NCI-H146 (cell line): ENCODE data around the gene BPI.
"Not testable (repeated sequence)": the region's sequence is repeated elsewhere in the genome, so short reads cannot be mapped to it uniquely, and the experiment has no call there.

Experiments used
- DNase-seq: peaks from one replicate; lab custom pipeline; 2025; lab: John Stamatoyannopoulos, UW

The BPI gene

DNA sequence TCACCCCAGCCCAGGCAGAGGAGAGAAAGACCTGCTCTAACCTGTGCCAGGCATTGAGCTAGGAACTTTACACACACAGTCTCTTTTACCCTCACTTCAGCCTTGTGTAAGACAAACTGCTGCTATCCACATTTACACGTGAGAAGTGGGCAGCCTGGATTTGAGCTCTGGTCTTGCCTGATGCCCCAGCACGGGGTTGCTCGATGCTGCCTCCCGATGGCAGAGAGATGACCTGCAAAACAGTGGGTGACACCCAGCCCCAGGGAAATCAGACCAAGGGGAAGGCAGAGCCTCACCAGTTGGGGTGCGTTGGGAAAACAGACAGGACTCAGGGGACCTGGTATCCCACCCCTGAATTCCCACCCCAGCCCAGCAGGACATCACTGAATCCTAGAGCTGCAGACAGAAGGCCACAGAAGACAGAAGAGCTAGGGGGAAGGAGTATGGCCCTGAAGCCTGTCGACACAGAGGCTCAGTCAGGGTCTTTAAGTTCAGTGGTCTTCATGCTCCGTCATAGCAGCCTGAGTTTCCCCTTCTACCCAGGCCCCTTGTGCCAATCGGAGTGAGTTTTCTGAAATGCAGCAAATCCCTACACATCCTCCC lies 990 bp downstream of the BPI start:
- peak; percentile 17 for DNase-seq

DNA sequence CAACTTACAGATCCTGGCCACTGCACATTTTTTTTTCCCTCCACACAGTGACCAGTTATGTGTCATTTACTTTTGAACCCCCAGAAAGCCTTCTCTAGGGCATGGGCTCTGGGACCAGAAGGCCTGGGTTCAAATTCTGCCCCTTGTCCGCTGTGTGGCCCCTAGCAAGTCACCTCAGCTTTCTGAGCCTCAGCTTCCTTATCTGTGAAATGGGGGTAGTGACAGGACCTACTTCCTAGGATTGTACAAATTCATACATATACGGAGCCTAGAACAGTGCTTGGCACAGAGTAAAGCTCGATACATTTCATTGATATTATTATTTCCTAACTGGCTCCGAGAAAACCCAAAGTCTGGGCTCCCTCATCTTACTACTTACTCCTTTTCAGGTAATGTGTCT lies 1.6 kb downstream of the BPI start:
- no peak for DNase-seq

DNA sequence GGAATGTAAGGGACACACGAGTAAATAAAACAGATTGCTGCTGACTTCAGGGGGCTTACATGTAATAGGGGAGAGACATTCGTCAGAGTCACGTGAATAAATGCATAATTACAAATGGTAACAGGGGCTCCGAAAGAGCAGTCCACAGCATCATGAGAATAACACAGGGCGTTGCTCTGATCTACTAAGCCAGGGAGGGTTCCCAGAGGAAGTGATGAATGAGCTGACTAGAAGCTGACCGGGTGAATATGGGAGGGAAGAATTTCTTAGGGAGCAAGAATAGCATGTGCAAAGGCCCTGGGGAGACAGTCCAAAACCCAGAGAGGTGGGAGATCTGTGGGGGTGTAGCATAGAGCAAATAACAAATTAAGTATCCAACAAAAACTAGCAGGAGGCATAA lies 2.4 kb downstream of the BPI start:
- no peak for DNase-seq

DNA sequence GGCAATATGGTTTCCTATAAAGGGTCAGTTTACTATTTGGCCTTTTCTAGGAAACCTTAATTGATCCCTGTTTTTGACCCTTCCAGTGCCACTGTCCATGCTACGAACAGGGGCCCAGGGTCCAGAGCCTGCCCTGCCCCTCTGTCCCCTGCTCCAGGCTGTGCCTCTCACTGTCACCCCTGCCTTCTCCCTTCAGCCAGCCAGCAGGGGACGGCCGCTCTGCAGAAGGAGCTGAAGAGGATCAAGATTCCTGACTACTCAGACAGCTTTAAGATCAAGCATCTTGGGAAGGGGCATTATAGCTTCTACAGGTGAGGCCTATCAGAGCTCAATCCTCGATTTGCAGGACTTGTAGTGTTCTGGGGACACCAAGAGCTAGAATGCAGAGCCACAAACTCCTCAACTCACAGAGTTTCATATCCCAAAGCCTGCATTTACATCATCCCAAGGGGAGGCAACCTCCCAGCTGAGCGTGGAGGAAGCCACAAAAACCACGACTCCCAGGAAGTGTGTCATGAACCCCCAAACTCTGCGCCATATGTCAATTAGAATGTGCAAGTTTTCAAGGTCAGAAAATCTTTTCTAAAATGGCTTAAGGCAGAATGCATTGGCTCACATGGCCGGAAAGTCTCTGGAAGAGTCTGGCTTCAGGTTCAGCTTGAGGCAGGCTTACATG lies 3.6 kb downstream of the BPI start:
- DNase-seq, result no peak

DNA sequence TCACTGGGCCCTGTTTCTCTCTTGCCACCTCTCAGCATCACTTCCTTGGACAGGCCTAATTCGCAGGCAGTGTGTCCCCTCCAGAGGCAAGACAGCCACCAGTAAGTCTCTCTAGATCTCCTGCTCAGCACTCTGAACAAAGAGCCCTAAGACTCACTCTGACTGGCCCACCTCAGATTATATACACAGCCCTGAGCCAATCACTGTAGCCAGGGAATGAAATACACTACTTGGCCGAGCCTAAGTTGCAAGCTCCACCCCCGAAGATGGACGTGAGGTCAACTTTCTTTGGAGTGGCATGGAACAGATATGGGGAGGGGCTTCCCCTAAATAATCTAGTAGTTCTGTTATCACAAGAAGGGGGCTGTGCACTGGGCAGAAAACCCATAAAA lies 4.1 kb downstream of the BPI start:
- no peak for DNase-seq

DNA sequence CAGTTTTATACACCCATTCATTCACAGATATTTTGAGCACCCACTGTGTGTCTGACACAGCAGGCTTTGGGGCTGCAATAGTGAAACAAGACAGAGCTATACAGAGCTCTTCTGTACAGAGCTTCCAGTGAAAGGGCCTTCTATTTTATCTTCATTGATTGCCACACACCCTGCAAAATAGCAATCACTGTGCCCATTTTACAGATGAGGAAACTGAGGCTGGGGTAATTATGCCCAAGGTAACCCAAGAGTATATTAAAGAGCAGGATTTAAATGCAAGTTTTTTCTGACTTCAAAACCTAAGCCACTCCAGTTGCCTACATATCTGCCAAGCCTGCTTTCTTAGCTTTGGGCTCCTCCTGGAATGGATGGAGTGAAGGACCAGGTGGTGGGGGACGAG lies 4.5 kb downstream of the BPI start:
- no peak for DNase-seq

DNA sequence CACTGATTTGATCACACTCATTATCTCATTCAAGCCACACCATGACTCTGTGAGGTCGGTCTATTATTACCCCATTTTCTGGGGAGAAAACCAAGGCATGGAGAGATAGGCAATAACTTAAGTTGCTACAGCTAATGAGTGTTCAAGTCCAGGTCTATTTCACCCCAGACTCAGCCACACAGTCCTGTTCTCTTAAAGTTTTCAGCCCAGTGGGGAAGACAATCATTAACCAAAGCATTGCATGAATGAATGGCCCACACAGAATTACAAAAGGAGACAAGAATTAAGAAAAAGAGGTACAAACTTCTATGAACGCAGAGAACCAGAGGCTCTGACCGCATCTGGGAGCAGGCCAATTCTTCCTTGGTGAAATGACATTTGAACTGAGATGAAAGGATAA lies 7.1 kb downstream of the BPI start:
- DNase-seq, result no peak

DNA sequence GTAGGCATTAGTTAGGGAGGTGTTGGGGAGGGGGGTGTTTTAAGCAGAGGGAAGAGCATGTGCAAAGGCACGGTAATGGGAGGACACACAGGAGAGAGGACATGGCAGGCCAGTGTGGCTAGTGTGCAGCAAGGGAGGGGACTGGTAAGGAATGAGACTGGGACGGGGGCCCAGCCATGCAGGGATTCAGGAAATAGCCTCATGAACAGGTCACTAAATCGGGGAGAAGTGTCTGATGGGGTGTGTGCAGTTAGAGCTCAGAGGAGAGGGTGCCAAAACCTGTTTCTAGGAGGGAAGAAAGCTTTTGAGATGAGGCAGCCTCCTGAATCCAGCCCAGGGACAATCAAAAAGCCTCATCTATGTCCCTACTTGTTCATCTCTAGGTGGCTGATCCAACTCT lies 7.5 kb downstream of the BPI start:
- no peak for DNase-seq

DNA sequence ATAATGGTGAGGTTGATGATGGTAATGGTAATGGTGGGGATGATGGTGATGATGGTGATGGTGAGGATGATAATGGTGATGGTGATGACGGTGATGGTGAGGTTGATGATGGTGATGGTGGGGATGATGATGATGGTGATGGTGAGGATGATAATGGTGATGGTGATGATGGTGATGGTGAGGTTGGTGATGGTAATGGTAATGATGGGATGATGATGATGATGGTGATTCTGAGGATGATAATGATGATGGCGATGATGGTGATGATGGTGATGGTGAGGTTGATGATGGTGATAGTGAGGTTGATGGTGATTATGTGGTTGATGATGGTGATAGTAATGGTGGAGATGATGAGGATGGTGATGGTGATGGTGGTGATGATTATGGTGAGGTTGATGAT lies 9.7 kb downstream of the BPI start:
- no peak for DNase-seq

DNA sequence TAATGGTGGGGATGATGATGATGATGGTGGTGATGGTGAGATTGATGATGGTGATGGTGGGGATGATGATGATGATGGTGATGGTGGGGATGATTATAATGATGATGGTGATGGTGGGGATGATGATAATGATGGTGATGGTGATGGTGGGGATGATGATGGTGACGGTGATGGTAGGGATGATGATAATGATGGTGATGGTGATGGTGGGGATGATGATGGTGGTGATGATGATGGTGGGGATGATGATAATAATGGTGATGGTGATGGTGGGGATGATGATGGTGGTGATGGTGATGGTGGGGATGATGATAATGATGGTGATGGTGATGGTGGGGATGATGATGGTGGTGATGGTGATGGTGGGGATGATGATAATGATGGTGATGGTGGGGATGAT lies 10.4 kb downstream of the BPI start:
- not testable (repeated sequence) for DNase-seq

DNA sequence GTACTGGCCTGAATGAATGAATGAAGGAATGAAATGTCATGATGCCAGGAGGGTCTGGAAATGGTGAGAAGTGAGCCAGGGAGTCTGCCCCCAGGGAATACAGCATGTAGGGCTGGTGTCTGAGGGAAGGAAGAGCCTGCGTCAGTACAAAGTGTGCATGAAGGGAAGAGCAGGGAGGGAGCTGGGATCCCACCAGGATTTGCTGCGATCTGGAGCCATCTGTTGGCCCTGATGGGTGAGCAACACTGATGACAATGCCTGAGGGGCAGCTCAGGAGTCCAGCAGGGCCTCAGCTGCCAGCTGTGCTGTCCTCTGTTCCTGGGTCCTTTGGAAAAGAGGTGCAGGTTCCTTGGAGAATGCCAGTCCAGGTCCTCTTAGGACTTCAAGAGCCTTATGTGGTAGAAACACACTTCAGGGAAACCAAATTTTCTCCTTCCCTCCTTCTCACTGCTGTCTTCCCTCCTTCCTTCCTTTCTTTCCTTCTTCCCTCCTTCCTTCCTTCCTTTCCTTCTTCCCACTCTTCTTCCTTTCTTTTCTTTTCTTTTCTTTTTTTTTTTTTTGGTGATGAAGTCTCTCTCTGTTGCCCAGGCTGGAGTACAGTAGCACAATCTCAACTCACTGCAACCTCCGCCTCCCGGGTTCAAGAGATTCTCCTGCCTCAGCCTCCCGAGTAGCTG lies 11.5 kb downstream of the BPI start:
- DNase-seq, result peak; percentile 38

DNA sequence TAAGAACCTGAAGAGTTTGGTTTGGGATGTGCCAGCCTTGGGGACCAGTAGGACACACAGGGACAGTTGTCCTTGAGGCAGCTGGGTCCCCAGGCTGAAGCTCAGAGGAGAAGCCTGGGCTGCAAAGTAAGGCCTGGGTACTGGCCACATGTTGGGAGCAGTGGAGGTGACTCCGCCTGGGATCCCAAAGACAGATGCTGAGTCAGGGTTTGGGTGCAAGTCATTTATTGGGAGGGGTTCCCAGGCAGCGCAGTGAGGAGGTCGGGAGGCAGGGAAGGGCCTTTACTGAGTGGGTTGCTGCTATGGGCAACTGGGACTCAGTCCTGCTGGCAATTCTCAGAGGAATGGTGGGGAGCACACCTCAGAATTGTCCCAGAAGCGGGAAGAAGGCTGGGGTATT lies 12.4 kb downstream of the BPI start:
- no peak for DNase-seq

DNA sequence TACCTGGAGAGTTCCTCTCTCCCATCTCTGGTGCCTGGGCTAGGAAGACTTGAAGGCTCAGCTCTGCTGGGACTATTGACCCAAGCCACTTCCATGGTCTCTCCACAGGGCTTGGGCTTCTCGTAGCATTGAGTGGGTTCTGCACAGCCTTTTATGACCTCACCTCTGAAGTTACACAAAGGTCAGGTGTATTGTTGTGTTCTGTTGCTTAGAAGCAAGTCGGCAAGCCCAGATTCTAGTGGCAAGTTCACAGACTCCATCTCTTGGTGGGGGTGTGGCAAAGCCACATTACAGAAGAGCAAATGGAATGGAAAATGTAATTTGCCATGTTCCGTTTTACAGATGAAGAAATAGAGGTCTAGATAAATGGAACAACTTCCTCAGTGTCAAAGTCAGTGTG lies 13.5 kb downstream of the BPI start:
- DNase-seq, result no peak

DNA sequence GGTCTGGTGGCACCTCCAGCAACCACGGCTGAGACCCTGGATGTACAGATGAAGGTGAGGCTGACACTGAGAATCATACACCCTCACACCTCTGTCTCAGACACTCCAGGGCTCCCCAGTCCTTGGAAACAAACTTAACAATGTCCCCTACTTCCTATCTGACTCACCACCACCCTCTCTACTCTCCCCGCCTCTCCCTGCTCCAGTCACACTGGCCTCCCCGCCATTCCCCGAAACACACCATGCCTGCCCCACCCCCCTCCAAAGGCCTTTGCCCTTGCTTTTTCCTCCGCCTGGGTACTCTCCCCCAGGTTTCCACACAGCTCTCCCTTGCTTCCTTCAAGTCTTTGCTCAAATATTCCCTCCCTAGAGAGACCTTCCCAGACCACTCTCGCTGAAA lies 16.3 kb downstream of the BPI start:
- DNase-seq, result no peak

DNA sequence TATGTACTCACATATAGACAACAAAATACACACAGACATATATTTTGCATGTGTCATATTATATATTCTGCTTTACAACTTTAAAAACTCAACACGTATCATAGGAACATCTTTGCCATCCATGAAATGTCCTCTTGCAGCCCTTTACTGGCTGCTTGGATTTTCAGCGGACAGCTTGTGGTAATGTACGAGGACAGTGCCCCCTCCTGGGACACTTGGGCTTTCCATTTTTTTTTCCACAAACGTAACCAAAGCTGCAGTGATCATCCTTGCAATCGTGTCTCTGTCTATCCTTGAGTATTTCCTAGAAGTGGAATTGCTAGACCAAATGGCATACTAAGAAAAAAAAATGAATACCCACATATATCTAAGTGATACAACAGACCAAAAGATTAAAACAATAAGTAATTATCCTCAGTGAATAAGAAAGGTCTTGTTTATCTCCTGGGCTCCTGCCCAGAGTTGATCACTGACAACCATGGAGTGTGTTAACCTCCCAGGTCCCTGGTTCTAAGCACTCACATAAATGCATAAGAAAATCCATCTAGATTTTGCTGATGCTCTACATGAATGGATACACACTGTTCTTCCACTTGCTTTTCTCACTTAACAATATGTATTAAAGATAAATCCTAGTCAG lies 18.1 kb downstream of the BPI start:
- DNase-seq, result peak; percentile 65

DNA sequence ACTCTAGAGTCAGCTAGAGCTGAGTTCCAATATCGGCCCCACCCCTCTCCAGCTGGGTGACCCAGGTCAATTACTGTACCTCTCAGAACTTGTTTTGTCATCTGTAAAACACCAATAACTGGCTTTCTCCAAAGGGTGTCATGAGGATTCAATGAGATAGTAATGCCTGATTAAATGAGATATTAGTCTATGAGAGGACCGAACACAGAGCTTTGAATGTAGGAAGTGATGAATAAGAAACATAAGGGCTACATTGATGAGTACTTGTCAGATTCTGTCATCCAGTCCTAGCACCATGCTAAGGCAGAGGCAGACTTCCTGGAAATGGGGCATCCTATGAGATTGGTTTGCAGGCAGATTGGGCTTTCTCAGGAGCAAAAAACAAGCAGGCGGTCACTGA lies 20.2 kb downstream of the BPI start:
- DNase-seq, result no peak

DNA sequence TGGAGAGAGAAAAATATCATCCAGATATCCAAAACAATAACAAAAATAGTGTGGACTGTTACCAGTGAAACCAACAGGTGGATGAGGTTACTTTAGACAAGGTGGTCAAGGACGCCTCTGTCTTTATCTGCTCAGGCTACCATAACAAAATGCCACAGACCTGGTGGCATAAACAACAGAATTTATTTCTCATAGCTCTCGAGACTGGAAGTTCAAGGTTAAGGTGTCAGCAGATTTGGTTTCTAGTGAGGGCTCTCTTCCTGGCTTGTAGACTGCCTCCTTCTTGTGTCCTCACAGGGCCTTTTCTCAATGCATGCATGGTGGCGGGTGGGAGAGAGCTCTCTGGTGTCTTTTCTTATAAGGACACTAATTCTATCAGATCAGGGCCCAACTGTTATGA lies 21.2 kb downstream of the BPI start:
- no peak for DNase-seq

DNA sequence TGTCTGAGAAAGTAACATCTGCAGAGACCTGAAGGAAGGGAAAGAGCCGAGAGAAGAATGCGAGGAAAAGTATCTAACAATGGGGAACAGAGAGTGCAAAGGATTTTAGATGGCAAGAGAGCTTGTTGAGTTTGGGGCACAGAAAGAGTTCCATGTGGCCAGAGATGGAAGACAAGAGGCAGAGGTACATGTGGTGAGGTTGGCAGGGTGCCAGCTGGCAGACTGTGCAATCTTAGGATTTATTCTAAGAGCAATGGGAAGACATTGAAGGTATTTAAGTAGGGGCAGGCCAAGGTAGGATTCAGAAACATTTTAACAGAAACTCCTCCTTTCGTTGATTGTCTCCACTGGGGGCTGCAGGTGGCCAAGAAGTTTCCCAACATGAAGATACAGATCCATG lies 21.9 kb downstream of the BPI start:
- no peak for DNase-seq

DNA sequence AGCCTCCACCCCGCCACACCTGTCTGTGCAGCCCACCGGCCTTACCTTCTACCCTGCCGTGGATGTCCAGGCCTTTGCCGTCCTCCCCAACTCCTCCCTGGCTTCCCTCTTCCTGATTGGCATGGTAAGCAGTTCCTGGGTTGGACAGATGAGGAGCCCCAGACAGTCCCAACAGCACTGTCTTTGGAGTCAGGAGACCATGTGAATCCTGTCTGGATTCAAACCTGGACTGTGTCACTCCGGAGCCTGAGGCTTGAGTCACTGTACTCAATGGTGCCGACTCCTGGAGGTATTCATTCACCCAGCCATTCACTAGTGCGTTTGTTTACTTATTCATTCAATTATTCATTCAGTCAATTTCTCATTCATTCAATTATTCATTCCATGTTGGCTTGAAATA lies 22.4 kb downstream of the BPI start:
- no peak for DNase-seq

DNA sequence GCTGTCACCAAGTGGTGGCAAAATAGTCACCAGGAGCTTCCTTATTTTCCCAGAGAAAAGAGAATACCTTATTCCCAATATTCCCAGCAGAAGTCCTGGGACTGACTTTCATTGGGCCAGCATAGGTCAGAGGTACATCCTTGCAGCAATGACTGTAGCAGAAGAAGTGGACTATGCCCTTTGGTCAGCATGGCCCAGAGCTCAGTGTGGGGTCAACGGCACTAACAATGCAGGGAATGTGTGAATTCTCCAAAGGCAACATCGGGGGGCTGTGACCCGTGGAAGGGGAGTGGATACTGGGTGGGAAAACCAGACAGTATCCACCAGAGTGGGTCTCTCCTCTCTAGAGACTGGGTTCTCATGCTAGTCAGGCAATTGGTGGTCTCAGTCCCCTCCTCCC lies 26.7 kb downstream of the BPI start:
- no peak for DNase-seq

DNA sequence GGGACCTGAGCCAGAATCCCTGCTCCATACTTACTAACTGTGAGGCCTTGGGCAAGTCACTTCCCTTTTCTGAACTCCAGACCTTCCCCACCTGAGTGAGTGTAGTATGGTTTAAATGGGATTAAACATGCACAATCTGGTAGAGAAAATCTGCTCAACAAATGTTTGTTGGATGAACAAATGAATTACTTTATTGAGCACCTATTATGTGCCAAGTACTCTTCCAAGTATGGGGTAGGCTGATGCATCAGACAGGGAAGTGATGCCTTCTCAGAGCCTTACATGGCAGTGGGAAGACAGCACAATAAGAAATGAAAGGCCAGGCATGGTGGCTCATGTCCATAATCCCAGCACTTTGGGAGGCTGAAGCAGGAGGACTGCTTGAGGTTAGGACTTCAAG lies 27.3 kb downstream of the BPI start:
- DNase-seq, result no peak

DNA sequence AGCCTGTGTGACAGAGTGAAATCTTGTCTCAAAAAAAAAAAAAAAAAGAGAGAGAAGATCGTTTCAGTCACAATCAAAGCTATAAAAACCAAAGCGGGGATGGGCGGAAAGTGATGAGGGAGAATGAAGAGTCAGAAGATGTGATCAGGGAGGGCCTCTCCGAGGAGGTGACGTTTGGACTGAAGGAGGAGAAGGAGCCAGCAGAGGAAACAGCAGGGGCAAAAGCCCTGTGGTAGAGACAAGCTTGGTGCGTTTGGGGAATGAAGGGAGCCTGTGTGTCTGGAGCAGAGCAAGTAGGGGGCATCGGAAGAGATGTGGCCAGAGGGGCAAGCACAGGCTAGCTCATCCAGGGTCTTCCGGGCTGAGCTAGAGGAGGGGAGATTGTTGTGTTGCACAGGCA lies 27.9 kb downstream of the BPI start:
- DNase-seq, result no peak

DNA sequence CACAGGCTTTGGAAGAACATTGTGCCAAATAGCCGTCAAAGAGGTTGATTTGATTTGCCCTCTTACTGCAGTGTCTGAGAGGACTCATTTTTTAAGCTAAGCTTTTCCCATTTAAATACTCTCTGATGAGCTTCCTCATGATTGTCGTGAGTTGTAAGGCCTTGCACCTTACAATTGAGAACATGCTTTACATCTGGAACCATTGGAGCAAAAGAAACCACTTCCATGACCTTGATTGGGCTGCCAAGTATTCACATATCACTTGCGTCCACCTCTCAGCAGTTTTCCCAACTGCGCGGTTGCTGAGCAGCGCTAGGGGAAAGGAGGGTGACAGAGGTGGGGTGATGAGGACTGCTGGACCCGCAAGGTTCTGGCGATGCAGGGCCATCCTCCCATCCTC lies 30.1 kb downstream of the BPI start:
- DNase-seq, result no peak
